SK-N-SH (cell line): Measurements from ENCODE around the gene PER1. TPM values are rescaled to one million over a fixed set of nuclear protein-coding genes. Genes with fewer than 3 reads are reported as not detected.

Experiments
- CTCF ChIA-PET: fragments of 300-600, 350-600 bp; formaldehyde crosslinking; extraction: SDS; loops from one replicate; lab custom pipeline; 2021; lab: Yijun Ruan, JAX
- POLR2A ChIA-PET: fragments of 350-600 bp; sonication (Branson Sonifier 250); formaldehyde crosslinking; extraction: SDS; loops from one replicate; lab custom pipeline; 2020; ENCODE audit warnings: antibody characterized with exemption, inconsistent platforms; lab: Yijun Ruan, JAX
- DNase-seq: peaks from one replicate; pipeline ENCODE4 v3.0.0; 2012
- H2AFZ ChIP-seq: fragments of 200-600 bp; sonication (generic); 2 replicates; pipeline ENCODE4 v1.8.1; 2016; ENCODE audit warnings: antibody characterized with exemption, mild to moderate bottlenecking, low read depth
- H3F3A ChIP-seq: fragments of 200-600 bp; sonication (generic); replicated peaks from 2 replicates; pipeline ENCODE3; 2016; ENCODE audit warnings: antibody characterized with exemption, mild to moderate bottlenecking; ENCODE audit not compliant: insufficient read depth
- H3K27ac ChIP-seq, 2 experiments: fragments of 200-500 bp in 1 of 2; fragments of 200-600 bp in 1 of 2; sonication (Bioruptor generic) in 1 of 2; sonication (generic), shearing (Covaris generic) in 1 of 2; 2 replicates each; pipeline versions ENCODE4 v1.5.1 to v1.6.1; 2014 to 2016; ENCODE audit warnings: low read depth in 2 of 2, inconsistent platforms in 1 of 2, low read length in 1 of 2, mild to moderate bottlenecking in 1 of 2, mixed read lengths in 1 of 2
- H3K27me3 ChIP-seq: fragments of 200-600 bp; sonication (generic), shearing (Covaris generic); 2 replicates; pipeline ENCODE4 v1.6.1; 2016; ENCODE audit warnings: mixed run types; ENCODE audit not compliant: insufficient read depth
- H3K36me3 ChIP-seq, 2 experiments: fragments of 200-500 bp in 1 of 2; fragments of 200-600 bp in 1 of 2; sonication (Bioruptor generic) in 1 of 2; sonication (generic) in 1 of 2; replicated peaks in 1 of 2; 2 replicates each; pipeline versions ENCODE3 to v1.5.1; 2014 to 2016; ENCODE audit warnings: low read length in 1 of 2, mild to moderate bottlenecking in 1 of 2; ENCODE audit not compliant: insufficient read depth in 2 of 2, control insufficient read depth in 1 of 2
- H3K4me1 ChIP-seq, 2 experiments: fragments of 200-500 bp in 1 of 2; fragments of 200-600 bp in 1 of 2; sonication (Bioruptor generic) in 1 of 2; sonication (generic), shearing (Covaris generic) in 1 of 2; 2 replicates each; pipeline versions ENCODE4 v1.5.1 to v1.6.1; 2014 to 2016; ENCODE audit warnings: low read depth in 1 of 2, low read length in 1 of 2, mixed run types in 1 of 2; ENCODE audit not compliant: insufficient read depth in 2 of 2, control insufficient read depth in 1 of 2
- H3K4me2 ChIP-seq: fragments of 200-600 bp; sonication (generic), shearing (Covaris generic); 2 replicates; pipeline ENCODE4 v1.6.1; 2017; ENCODE audit warnings: mixed run types
- H3K4me3 ChIP-seq, 2 experiments: fragments of 200-500 bp in 1 of 2; fragments of 200-600 bp in 1 of 2; sonication (Bioruptor generic) in 1 of 2; sonication (generic), shearing (Covaris generic) in 1 of 2; 2 replicates each; pipeline versions ENCODE4 v1.5.1 to v1.8.1; 2014 to 2016; ENCODE audit warnings: low read depth in 2 of 2, inconsistent platforms in 1 of 2, low read length in 1 of 2, mild to moderate bottlenecking in 1 of 2, mixed read lengths in 1 of 2, moderate library complexity in 1 of 2
- H3K79me2 ChIP-seq: fragments of 200-600 bp; sonication (generic); 2 replicates; pipeline ENCODE4 v1.8.1; 2017; ENCODE audit warnings: mild to moderate bottlenecking; ENCODE audit not compliant: insufficient read depth
- H3K9ac ChIP-seq: fragments of 200-600 bp; sonication (generic); 2 replicates; pipeline ENCODE4 v1.6.1; 2017; ENCODE audit warnings: mixed run types
- H3K9me2 ChIP-seq: fragments of 200-600 bp; sonication (generic); 2 replicates; pipeline ENCODE4 v1.6.1; 2017; ENCODE audit warnings: mixed run types
- H3K9me3 ChIP-seq: fragments of 200-600 bp; sonication (generic); 2 replicates; pipeline ENCODE4 v1.6.1; 2017; ENCODE audit warnings: mixed run types, mild to moderate bottlenecking, moderate library complexity
- H4K20me1 ChIP-seq: fragments of 200-600 bp; sonication (generic); 2 replicates; pipeline ENCODE4 v1.6.1; 2017; ENCODE audit warnings: mild to moderate bottlenecking, mixed run types; ENCODE audit not compliant: insufficient read depth
- EZH2phosphoT487 ChIP-seq: fragments of 200-600 bp; sonication (generic); IDR thresholded peaks from 2 replicates; pipeline ENCODE4 v1.6.1; 2017; ENCODE audit warnings: low read depth, mixed run types, mild to moderate bottlenecking, antibody characterized with exemption, moderate library complexity, borderline replicate concordance
- GABPA ChIP-seq: IDR thresholded peaks from 2 replicates; pipeline ENCODE4 v1.4.0; 2012; ENCODE audit warnings: low read depth, mild to moderate bottlenecking
- IRF3 ChIP-seq: fragments of 150-350 bp; IDR thresholded peaks from 2 replicates; pipeline ENCODE4 v1.6.1; 2016; ENCODE audit warnings: mild to moderate bottlenecking, low read depth, low read length
- JUND ChIP-seq: IDR thresholded peaks from 2 replicates; pipeline ENCODE4 v1.4.0; 2012
- NFIC ChIP-seq: IDR thresholded peaks from 2 replicates; pipeline ENCODE4 v1.4.0; 2012; ENCODE audit warnings: borderline replicate concordance
- POLR2AphosphoS5 ChIP-seq: IDR thresholded peaks from 2 replicates; pipeline ENCODE4 v1.6.1; 2012; ENCODE audit warnings: low read depth, low read length
- RCOR1 ChIP-seq: fragments of 150-350 bp; IDR thresholded peaks from 2 replicates; pipeline ENCODE4 v1.6.1; 2017; ENCODE audit warnings: antibody characterized with exemption, low read length
- REST ChIP-seq: IDR thresholded peaks from 2 replicates; pipeline ENCODE4 v1.6.1; 2012; ENCODE audit warnings: mild to moderate bottlenecking, low read depth, low read length, moderate library complexity
- SIN3A ChIP-seq: IDR thresholded peaks from 2 replicates; pipeline ENCODE4 v1.6.1; 2012; ENCODE audit warnings: low read depth, mild to moderate bottlenecking, low read length, moderate library complexity, borderline replicate concordance
- SMC3 ChIP-seq: IDR thresholded peaks from 2 replicates; pipeline ENCODE4 v1.6.1; 2012; ENCODE audit warnings: low read depth, low read length, improper control_type of control experiment
- TAF1 ChIP-seq: IDR thresholded peaks from 2 replicates; pipeline ENCODE4 v1.6.1; 2012; ENCODE audit warnings: low read depth, mild to moderate bottlenecking, low read length, moderate library complexity, borderline replicate concordance
- YY1 ChIP-seq: IDR thresholded peaks from 2 replicates; pipeline ENCODE4 v1.4.0; 2012; ENCODE audit warnings: low read depth, mild to moderate bottlenecking
- WGBS: methylation state at CpG from one replicate; pipeline ENCODE4 v1.1.6; 2017; ENCODE audit warnings: low lambda C conversion rate; 5-methylcytosine and 5-hydroxymethylcytosine counted together
- polyA plus RNA-seq, 3 experiments: library from polyadenylated mRNA; depleted of rRNA; stranded (reverse); fragments of >200 nt; gene quantifications; 2 replicates each; pipeline ENCODE4 v1.2.3, GENCODE V29; 2012
- TF ChIP-seq, protein P1 (sequence below): fragments of 150-350 bp; IDR thresholded peaks from 2 replicates; pipeline ENCODE4 v1.6.1; 2017; ENCODE audit warnings: antibody characterized with exemption, low read length, low read depth, borderline replicate concordance
- TF ChIP-seq, protein P2 (sequence below): IDR thresholded peaks from 2 replicates; pipeline ENCODE4 v1.4.0; 2012; ENCODE audit warnings: low read depth, borderline replicate concordance
- TF ChIP-seq, protein P3 (sequence below): IDR thresholded peaks from 2 replicates; pipeline ENCODE4 v1.4.0; 2012; ENCODE audit warnings: low read depth
- TF ChIP-seq, protein P4 (sequence below): IDR thresholded peaks from 2 replicates; pipeline ENCODE4 v1.4.0; 2012; ENCODE audit warnings: low read depth, borderline replicate concordance

PER1 gene
- polyA plus RNA-seq, 1 of the 3 experiments (the other 2 are of a cell fraction): 56.8 TPM

GRCh38 chr17:8162233-8162996, 10.2 kb upstream of the PER1 start, which contains the start of gene VAMP2:
VAMP2 (minus strand) TSS chr17:8162948; CDS start chr17:8162879, 69 bp downstream.
- H3K9me2 ChIP-seq: no peaks in the 10 kb centered on the region
- peak within 1 kb of the TSS; percentile 73 to 79 for H3K27ac ChIP-seq
- no peaks in the 10 kb centered on the region for H3K9me3 ChIP-seq
- H2AFZ ChIP-seq: peak within 1 kb of the TSS; percentile 98
- H3K4me1 ChIP-seq: peaks cover 25 to 29% of the 10 kb centered on the region in 2 experiments; a peak in 3 of 4 replicates
- peaks cover 45% of the 10 kb centered on the region for H3F3A ChIP-seq
- DNase-seq: peak; percentile 54
- H3K4me2 ChIP-seq: peak within 1 kb of the TSS; percentile 99
- TF ChIP-seq YY1 (peak; percentile 88), REST (peak; percentile 56; the same call in 1 of the 2 replicates), RCOR1 (no peak), GABPA (no peak), TAF1 (peak; percentile 66), IRF3 (no peak), POLR2AphosphoS5 (peak; percentile 62; the same call in 1 of the 2 replicates), SMC3 (no peak), SIN3A (peak; percentile 56; the same call in 1 of the 2 replicates), NFIC (peak; percentile 21; the same call in 1 of the 2 replicates), JUND (no peak), EZH2phosphoT487 (no peak)
- TF ChIP-seq, protein P1, sequence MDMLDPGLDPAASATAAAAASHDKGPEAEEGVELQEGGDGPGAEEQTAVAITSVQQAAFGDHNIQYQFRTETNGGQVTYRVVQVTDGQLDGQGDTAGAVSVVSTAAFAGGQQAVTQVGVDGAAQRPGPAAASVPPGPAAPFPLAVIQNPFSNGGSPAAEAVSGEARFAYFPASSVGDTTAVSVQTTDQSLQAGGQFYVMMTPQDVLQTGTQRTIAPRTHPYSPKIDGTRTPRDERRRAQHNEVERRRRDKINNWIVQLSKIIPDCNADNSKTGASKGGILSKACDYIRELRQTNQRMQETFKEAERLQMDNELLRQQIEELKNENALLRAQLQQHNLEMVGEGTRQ: no peak
- TF ChIP-seq, protein P2, sequence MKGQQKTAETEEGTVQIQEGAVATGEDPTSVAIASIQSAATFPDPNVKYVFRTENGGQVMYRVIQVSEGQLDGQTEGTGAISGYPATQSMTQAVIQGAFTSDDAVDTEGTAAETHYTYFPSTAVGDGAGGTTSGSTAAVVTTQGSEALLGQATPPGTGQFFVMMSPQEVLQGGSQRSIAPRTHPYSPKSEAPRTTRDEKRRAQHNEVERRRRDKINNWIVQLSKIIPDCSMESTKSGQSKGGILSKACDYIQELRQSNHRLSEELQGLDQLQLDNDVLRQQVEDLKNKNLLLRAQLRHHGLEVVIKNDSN: no peak
- TF ChIP-seq, protein P3, sequence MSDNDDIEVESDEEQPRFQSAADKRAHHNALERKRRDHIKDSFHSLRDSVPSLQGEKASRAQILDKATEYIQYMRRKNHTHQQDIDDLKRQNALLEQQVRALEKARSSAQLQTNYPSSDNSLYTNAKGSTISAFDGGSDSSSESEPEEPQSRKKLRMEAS: peak; percentile 11; the same call in 1 of the 2 replicates
- TF ChIP-seq, protein P4, sequence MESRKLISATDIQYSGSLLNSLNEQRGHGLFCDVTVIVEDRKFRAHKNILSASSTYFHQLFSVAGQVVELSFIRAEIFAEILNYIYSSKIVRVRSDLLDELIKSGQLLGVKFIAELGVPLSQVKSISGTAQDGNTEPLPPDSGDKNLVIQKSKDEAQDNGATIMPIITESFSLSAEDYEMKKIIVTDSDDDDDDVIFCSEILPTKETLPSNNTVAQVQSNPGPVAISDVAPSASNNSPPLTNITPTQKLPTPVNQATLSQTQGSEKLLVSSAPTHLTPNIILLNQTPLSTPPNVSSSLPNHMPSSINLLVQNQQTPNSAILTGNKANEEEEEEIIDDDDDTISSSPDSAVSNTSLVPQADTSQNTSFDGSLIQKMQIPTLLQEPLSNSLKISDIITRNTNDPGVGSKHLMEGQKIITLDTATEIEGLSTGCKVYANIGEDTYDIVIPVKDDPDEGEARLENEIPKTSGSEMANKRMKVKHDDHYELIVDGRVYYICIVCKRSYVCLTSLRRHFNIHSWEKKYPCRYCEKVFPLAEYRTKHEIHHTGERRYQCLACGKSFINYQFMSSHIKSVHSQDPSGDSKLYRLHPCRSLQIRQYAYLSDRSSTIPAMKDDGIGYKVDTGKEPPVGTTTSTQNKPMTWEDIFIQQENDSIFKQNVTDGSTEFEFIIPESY: no peak
- H3K9ac ChIP-seq: peak within 1 kb of the TSS; percentile 100
- H3K79me2 ChIP-seq: peaks cover 38% of the 10 kb centered on the region
- peaks cover 15 to 23% of the 10 kb centered on the region in 2 experiments for H3K36me3 ChIP-seq
- no peaks in the 10 kb centered on the region for H4K20me1 ChIP-seq
- peak within 1 kb of the TSS; percentile 88 to 92 for H3K4me3 ChIP-seq
- POLR2A ChIA-PET: interaction anchor here (0.7 to 1.4 kb wide), 2 partner anchors 11 to 40 kb away, joined by 3 to 5 read pairs; no protein-coding TSS in a partner anchor
- WGBS: 1% methylated on average over 16 of the region's 75 CpGs
- no peaks in the 10 kb centered on the region for H3K27me3 ChIP-seq
- CTCF ChIA-PET: interaction anchor here (0.6 to 9.4 kb wide), 3 partner anchors 25 to 68 kb away, joined by 3 to 98 read pairs (median 7); no protein-coding TSS in a partner anchor
